Activated CD8-positive, alpha-beta memory T cell treated with anti-CD3 and anti-CD28 coated beads for 24 hours (primary cell): ENCODE data around the gene ADCY4.
A peak's percentile ranks its signal among the peaks of the same experiment; 100 is the strongest.

Source experiments
- DNase-seq: peaks from one replicate; pipeline ENCODE4 v3.0.0-alpha.2; 2020

The ADCY4 gene

GRCh38 chr14:24271134-24271833 is 63.6 kb downstream of the ADCY4 start, which contains the start of gene RABGGTA:
Gene RABGGTA, minus strand, starts transcription at chr14:24271597. Its CDS starts 482 bp downstream, at chr14:24271115.
- peak; percentile 93 for DNase-seq

- no peak for DNase-seq
These were observed 64.2 kb downstream of the ADCY4 start for GRCh38 chr14:24270537-24271133.

GRCh38 chr14:24269910-24270536 is 64.8 kb downstream of the ADCY4 start:
- no peak for DNase-seq

- DNase-seq, result no peak
These were observed 65.5 kb downstream of the ADCY4 start for GRCh38 chr14:24269368-24269767.
